ENCODE measurements around the gene FYN. TPM values are rescaled to one million over a fixed set of nuclear protein-coding genes. Genes with fewer than 3 reads are reported as not detected.

The FYN gene
- total RNA-seq, 1 donor from 2014 or later, result 46.3 TPM

DNA sequence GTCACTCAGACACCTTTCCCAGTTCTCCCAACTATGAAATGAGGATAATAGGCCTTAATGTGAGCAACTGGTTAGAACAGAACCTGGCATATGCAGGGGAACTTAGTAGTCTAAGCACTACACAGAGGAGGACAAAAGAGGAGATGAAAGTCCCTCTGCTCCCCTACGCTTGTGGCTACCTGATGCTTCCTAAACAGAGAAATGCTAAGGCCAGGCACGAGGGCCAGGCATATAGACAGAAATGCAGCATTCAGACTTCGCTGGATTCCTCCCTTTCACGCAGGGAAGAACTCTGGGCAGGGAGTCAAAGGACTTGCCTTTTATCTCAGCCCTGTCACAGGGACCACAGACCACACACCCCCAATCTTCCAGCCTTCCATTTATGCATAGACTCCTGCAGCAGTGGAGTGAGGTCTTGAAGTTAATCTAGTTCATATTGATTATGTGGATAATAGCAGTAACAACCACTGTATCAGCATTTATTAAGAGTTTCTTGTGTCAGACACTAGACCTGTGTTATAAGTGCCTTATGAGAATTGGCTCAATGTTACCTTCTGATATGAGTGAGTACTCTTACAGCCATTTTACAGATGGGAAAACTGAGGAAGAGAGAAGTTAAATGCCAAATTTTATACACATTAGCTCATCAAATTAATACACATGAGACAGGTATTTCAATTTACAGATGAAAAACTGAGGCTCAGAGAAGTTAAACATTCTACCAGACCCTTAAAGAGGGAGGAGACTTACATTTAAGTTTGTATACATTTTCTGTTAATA is 240.6 kb downstream of the FYN start:
- intact Hi-C loops (cut with micrococcal nuclease), result no loop called here
- H3K4me3 ChIP-seq, result no peak overlapping the region
- no peak for TF ChIP-seq CTCF (IDR thresholded peaks at IDR 0.05; ENCODE audit: borderline replicate concordance)

DNA sequence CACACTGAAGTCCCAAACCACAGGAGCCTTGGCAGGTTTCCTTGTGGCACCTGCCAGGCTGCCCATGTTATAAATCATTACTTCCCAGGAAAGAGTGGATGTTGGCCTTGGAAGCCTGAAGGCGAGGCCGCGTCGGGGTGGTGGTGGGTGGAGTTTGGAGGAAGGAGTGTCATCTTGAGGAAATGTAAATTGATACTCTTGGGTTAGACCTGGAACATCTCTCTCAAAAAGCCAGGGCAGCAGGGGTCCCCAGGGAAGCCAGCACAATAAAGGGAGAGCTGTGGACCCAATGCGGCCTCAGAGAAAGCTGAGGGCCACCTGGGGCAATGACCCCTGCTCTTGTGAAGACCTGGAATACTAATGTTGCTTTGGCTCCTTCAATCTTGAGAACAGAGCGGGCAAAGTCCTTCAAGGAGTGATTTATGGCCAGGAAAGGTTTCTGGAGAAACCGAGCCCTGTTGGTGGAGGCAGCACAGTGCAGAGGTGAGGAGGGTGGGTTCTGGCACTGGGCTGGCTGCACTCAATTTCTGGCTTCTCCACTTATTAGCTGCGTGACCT is 241.3 kb downstream of the FYN start:
- H3K9me3 ChIP-seq (replicated peaks), result peaks cover 10% of the 10 kb centered on the region
- H3K36me3 ChIP-seq, result no peaks in the 10 kb centered on the region
- no peaks in the 10 kb centered on the region for H3K27me3 ChIP-seq (ENCODE audit: low read depth)
- TF ChIP-seq CTCF (IDR thresholded peaks at IDR 0.05; ENCODE audit: borderline replicate concordance), result no peak
- H3K4me1 ChIP-seq, result peaks cover 22% of the 10 kb centered on the region
- H3K27ac ChIP-seq (replicated peaks), result no peak overlapping the region
- intact Hi-C loops (cut with micrococcal nuclease), result no loop called here
- no peak for DNase-seq
- H3K4me3 ChIP-seq, result no peak overlapping the region

More for the DNA sequence above, 240.6 kb downstream of the FYN start:
- no peaks in the 10 kb centered on the region for H3K36me3 ChIP-seq
- H3K4me1 ChIP-seq, result peaks cover 15% of the 10 kb centered on the region
- peaks cover 10% of the 10 kb centered on the region for H3K9me3 ChIP-seq (replicated peaks)
- H3K27me3 ChIP-seq (ENCODE audit: low read depth), result no peaks in the 10 kb centered on the region
- no peak for DNase-seq
- H3K27ac ChIP-seq (replicated peaks), result no peak overlapping the region

GRCh38 chr6:111631018-111631417 is 242.2 kb downstream of the FYN start:
- Histone ChIP-seq H3K9me3 (replicated peaks) (peaks cover 10% of the 10 kb centered on the region), H3K27me3 (ENCODE audit: low read depth) (no peaks in the 10 kb centered on the region), H3K4me3 (no peak overlapping the region), H3K36me3 (no peaks in the 10 kb centered on the region), H3K4me1 (peaks cover 32% of the 10 kb centered on the region), H3K27ac (replicated peaks) (no peak overlapping the region)
- no peak for DNase-seq
- intact Hi-C loops (cut with micrococcal nuclease), result no loop called here
- TF ChIP-seq CTCF (IDR thresholded peaks at IDR 0.05; ENCODE audit: borderline replicate concordance), result no peak

- no peak for DNase-seq
- Histone ChIP-seq H3K4me3 (no peak overlapping the region), H3K4me1 (peaks cover 47% of the 10 kb centered on the region), H3K27me3 (ENCODE audit: low read depth) (no peaks in the 10 kb centered on the region), H3K27ac (replicated peaks) (peak overlapping the region; percentile 74), H3K9me3 (replicated peaks) (peaks cover 10% of the 10 kb centered on the region), H3K36me3 (no peaks in the 10 kb centered on the region)
- TF ChIP-seq CTCF (IDR thresholded peaks at IDR 0.05; ENCODE audit: borderline replicate concordance), result no peak
- intact Hi-C loops (cut with micrococcal nuclease), result no loop called here
Measured at GRCh38 chr6:111628142-111628850, 245.0 kb downstream of the FYN start.

- Histone ChIP-seq H3K9me3 (replicated peaks) (peaks cover 10% of the 10 kb centered on the region), H3K4me1 (peaks cover 50% of the 10 kb centered on the region), H3K27ac (replicated peaks) (peak overlapping the region; percentile 81), H3K36me3 (no peaks in the 10 kb centered on the region), H3K4me3 (peak overlapping the region; percentile 48), H3K27me3 (ENCODE audit: low read depth) (no peaks in the 10 kb centered on the region)
- TF ChIP-seq CTCF (IDR thresholded peaks at IDR 0.05; ENCODE audit: borderline replicate concordance), result no peak
- intact Hi-C loops (cut with micrococcal nuclease), result no loop called here
- DNase-seq, result no peak
Measured at GRCh38 chr6:111626441-111626840, 246.8 kb downstream of the FYN start.

All from left ventricle myocardium inferior (tissue), 1 donor.